GM12878 (cell line): ENCODE data around the gene IRF4. TPM values are rescaled to one million over a fixed set of nuclear protein-coding genes. Genes with fewer than 3 reads are reported as not detected.

Experiments used
- HDAC6 ChIP-seq: fragments of 200-600 bp; sonication (generic); IDR thresholded peaks from one replicate; pipeline ENCODE4 v1.8.0; 2017; ENCODE audit warnings: antibody characterized with exemption; ENCODE audit not compliant: unreplicated experiment
- MYB ChIP-seq: fragments of 150-350 bp; IDR thresholded peaks from 2 replicates; pipeline ENCODE4 v1.6.1; 2014; ENCODE audit warnings: mild to moderate bottlenecking, low read depth, low read length, borderline replicate concordance
- NR2F1 ChIP-seq: fragments of 450-650 bp; conservative IDR thresholded peaks from 2 replicates; pipeline ENCODE4 v1.6.1; 2017; ENCODE audit warnings: mild to moderate bottlenecking
- PRDM15 ChIP-seq: fragments of 450-650 bp; formaldehyde crosslinking; IDR thresholded peaks from 2 replicates; pipeline ENCODE4 v1.4.0; 2020; ENCODE audit warnings: mild to moderate bottlenecking, moderate library complexity
- RELA ChIP-seq: fragments of 450-650 bp; IDR thresholded peaks from 2 replicates; pipeline ENCODE4 v1.8.0; 2014; ENCODE audit warnings: borderline replicate concordance; ENCODE audit not compliant: partially characterized antibody
- RFX5 ChIP-seq: IDR thresholded peaks from 2 replicates; pipeline ENCODE4 v1.6.1; 2011; ENCODE audit warnings: low read depth, low read length, improper control_type of control experiment
- RUNX3 ChIP-seq: IDR thresholded peaks from 2 replicates; pipeline ENCODE4 v1.6.1; 2012; ENCODE audit warnings: low read length, inconsistent platforms
- SMAD5 ChIP-seq: IDR thresholded peaks from 2 replicates; pipeline ENCODE4 v1.6.1; 2016; ENCODE audit warnings: antibody characterized with exemption, low read depth
- TCF7 ChIP-seq: IDR thresholded peaks from 2 replicates; pipeline ENCODE4 v1.6.1; 2014; ENCODE audit warnings: antibody characterized with exemption, borderline replicate concordance
- WRNIP1 ChIP-seq: IDR thresholded peaks from 2 replicates; pipeline ENCODE4 v1.6.1; 2011; ENCODE audit warnings: low read depth, low read length, improper control_type of control experiment, borderline replicate concordance
- ZBTB4 ChIP-seq: fragments of 450-650 bp; formaldehyde crosslinking; IDR thresholded peaks from 2 replicates; pipeline ENCODE4 v1.4.0; 2022; ENCODE audit warnings: mild to moderate bottlenecking, moderate library complexity
- ZNF207 ChIP-seq: fragments of 450-650 bp; IDR thresholded peaks from 2 replicates; pipeline ENCODE4 v1.6.1; 2014; ENCODE audit warnings: antibody characterized with exemption, mild to moderate bottlenecking, borderline replicate concordance
- ZSCAN29 ChIP-seq: fragments of 450-650 bp; IDR thresholded peaks from 2 replicates; pipeline ENCODE4 v1.6.1; 2017; ENCODE audit warnings: mild to moderate bottlenecking, moderate library complexity
- polyA plus RNA-seq, 11 experiments: library from polyadenylated mRNA; depleted of rRNA in 4 of 11; unstranded in 6 of 11; stranded (reverse) in 5 of 11; fragments of >200 nt; fragmentation: Nextera tagmentation in 4 of 11; fragmentation: Illumina TruSeq in 1 of 11; extraction: Ambion mirVana in 4 of 11; extraction: Trizol in 1 of 11; gene quantifications; 1 replicate in 1 of 11; 2 replicates in 10 of 11; pipeline versions ENCODE4 v1.2.1 to v1.2.3, GENCODE V29; 2011 to 2016; ENCODE audit warnings: inconsistent platforms in 2 of 11, missing spikeins in 2 of 11, low read depth in 1 of 11
- total RNA-seq, 4 experiments: library from RNA; depleted of rRNA in 3 of 4; stranded (reverse); fragments of >200 nt in 3 of 4; fragmentation: Illumina TruSeq in 1 of 4; extraction: Trizol in 1 of 4; gene quantifications; 2 replicates each; pipeline versions ENCODE4 v1.2.1 to v1.2.3, GENCODE V29; 2013 to 2021
- TF ChIP-seq, protein P1 (sequence below): IDR thresholded peaks from 2 replicates; pipeline ENCODE4 v1.6.1; 2012; ENCODE audit warnings: improper control_type of control experiment, low read depth, low read length; ENCODE audit not compliant: insufficient replicate concordance
- TF ChIP-seq, protein P2 (sequence below): fragments of 450-650 bp; IDR thresholded peaks from 2 replicates; pipeline ENCODE4 v1.6.1; 2017; ENCODE audit warnings: mild to moderate bottlenecking

IRF4 gene
- total and polyA plus RNA-seq, 10 of the 15 experiments (the other 5 are each of a cell fraction or from before 2014, with no cell fraction given) = 50.0 to 495 (median 257) TPM

DNA sequence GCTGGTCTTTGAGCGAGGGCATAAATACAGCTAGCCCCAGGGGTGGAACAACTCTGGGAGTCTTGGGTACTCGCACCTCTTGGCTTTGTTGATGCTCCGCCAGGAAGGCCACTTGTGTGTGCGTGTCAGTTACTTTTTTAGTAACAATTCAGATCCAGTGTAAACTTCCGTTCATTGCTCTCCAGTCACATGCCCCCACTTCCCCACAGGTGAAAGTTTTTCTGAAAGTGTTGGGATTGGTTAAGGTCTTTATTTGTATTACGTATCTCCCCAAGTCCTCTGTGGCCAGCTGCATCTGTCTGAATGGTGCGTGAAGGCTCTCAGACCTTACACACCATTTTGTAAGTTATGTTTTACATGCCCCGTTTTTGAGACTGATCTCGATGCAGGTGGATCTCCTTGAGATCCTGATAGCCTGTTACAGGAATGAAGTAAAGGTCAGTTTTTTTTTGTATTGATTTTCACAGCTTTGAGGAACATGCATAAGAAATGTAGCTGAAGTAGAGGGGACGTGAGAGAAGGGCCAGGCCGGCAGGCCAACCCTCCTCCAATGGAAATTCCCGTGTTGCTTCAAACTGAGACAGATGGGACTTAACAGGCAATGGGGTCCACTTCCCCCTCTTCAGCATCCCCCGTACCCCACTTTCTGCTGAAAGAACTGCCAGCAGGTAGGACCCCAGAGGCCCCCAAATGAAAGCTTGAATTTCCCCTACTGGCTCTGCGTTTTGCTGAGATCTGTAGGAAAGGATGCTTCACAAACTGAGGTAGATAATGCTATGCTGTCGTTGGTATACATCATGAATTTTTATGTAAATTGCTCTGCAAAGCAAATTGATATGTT is 19.2 kb downstream of the IRF4 start (continued):
- TF ChIP-seq, protein P1, sequence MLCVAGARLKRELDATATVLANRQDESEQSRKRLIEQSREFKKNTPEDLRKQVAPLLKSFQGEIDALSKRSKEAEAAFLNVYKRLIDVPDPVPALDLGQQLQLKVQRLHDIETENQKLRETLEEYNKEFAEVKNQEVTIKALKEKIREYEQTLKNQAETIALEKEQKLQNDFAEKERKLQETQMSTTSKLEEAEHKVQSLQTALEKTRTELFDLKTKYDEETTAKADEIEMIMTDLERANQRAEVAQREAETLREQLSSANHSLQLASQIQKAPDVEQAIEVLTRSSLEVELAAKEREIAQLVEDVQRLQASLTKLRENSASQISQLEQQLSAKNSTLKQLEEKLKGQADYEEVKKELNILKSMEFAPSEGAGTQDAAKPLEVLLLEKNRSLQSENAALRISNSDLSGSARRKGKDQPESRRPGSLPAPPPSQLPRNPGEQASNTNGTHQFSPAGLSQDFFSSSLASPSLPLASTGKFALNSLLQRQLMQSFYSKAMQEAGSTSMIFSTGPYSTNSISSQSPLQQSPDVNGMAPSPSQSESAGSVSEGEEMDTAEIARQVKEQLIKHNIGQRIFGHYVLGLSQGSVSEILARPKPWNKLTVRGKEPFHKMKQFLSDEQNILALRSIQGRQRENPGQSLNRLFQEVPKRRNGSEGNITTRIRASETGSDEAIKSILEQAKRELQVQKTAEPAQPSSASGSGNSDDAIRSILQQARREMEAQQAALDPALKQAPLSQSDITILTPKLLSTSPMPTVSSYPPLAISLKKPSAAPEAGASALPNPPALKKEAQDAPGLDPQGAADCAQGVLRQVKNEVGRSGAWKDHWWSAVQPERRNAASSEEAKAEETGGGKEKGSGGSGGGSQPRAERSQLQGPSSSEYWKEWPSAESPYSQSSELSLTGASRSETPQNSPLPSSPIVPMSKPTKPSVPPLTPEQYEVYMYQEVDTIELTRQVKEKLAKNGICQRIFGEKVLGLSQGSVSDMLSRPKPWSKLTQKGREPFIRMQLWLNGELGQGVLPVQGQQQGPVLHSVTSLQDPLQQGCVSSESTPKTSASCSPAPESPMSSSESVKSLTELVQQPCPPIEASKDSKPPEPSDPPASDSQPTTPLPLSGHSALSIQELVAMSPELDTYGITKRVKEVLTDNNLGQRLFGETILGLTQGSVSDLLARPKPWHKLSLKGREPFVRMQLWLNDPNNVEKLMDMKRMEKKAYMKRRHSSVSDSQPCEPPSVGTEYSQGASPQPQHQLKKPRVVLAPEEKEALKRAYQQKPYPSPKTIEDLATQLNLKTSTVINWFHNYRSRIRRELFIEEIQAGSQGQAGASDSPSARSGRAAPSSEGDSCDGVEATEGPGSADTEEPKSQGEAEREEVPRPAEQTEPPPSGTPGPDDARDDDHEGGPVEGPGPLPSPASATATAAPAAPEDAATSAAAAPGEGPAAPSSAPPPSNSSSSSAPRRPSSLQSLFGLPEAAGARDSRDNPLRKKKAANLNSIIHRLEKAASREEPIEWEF = no peak
- TF ChIP-seq ZSCAN29 (no peak), ZNF207 (0 out of 2 replicates have a peak, but pooled peaks have one; percentile 16), RFX5 (no peak), ZBTB4 (CRISPR knock-in tag) (no peak), RELA (no peak), PRDM15 (CRISPR knock-in tag) (no peak), WRNIP1 (no peak), MYB (no peak), NR2F1 (no peak), SMAD5 (peak; percentile 65), RUNX3 (no peak), TCF7 (no peak), HDAC6 (peak; percentile 44)
- TF ChIP-seq, protein P2, sequence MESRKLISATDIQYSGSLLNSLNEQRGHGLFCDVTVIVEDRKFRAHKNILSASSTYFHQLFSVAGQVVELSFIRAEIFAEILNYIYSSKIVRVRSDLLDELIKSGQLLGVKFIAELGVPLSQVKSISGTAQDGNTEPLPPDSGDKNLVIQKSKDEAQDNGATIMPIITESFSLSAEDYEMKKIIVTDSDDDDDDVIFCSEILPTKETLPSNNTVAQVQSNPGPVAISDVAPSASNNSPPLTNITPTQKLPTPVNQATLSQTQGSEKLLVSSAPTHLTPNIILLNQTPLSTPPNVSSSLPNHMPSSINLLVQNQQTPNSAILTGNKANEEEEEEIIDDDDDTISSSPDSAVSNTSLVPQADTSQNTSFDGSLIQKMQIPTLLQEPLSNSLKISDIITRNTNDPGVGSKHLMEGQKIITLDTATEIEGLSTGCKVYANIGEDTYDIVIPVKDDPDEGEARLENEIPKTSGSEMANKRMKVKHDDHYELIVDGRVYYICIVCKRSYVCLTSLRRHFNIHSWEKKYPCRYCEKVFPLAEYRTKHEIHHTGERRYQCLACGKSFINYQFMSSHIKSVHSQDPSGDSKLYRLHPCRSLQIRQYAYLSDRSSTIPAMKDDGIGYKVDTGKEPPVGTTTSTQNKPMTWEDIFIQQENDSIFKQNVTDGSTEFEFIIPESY = no peak
